NCI-H748 (cell line): ENCODE data around the gene ASS1.
A peak's percentile ranks its signal among the peaks of the same experiment; 100 is the strongest.

Experiments used
- DNase-seq: peaks from one replicate; lab custom pipeline; 2025; ENCODE audit not compliant: unreplicated experiment; lab: John Stamatoyannopoulos, UW

The ASS1 gene

GRCh38 chr9:130452835-130453234, 8.1 kb downstream of the ASS1 start:
- DNase-seq = no peak

GRCh38 chr9:130453487-130453886, 8.7 kb downstream of the ASS1 start:
- peak; percentile 94 for DNase-seq

- no peak for DNase-seq
Observed at GRCh38 chr9:130454096-130454811, 9.5 kb downstream of the ASS1 start.

GRCh38 chr9:130454812-130455325, 10.1 kb downstream of the ASS1 start:
- DNase-seq = no peak

- no peak for DNase-seq
Observed at GRCh38 chr9:130458027-130458803, 13.5 kb downstream of the ASS1 start.

- no peak for DNase-seq
Observed at GRCh38 chr9:130458804-130459067, 14.0 kb downstream of the ASS1 start.

- no peak for DNase-seq
Observed at GRCh38 chr9:130459151-130459550, 14.4 kb downstream of the ASS1 start.

- no peak for DNase-seq
Observed at GRCh38 chr9:130459941-130460669, 15.3 kb downstream of the ASS1 start.

GRCh38 chr9:130461218-130461630, 16.5 kb downstream of the ASS1 start:
- peak; percentile 63 for DNase-seq

- no peak for DNase-seq
Observed at GRCh38 chr9:130461731-130462130, 17.0 kb downstream of the ASS1 start.

GRCh38 chr9:130462685-130463540, 18.2 kb downstream of the ASS1 start:
- peak; percentile 17 for DNase-seq

GRCh38 chr9:130463763-130464745, 19.3 kb downstream of the ASS1 start:
- DNase-seq = no peak

- no peak for DNase-seq
Observed at GRCh38 chr9:130465383-130466096, 20.8 kb downstream of the ASS1 start.

- DNase-seq = no peak
Observed at GRCh38 chr9:130466537-130467217, 21.9 kb downstream of the ASS1 start.

- peak; percentile 79 for DNase-seq
Observed at GRCh38 chr9:130467316-130467715, 22.6 kb downstream of the ASS1 start.

- no peak for DNase-seq
Observed at GRCh38 chr9:130468566-130468965, 23.8 kb downstream of the ASS1 start.

- no peak for DNase-seq
Observed at GRCh38 chr9:130470269-130470668, 25.5 kb downstream of the ASS1 start.

- no peak for DNase-seq
Observed at GRCh38 chr9:130470950-130471349, 26.2 kb downstream of the ASS1 start.
